Glomerular endothelial cell (primary cell): Measurements from ENCODE around the gene SIPA1L3. TPM values are rescaled to one million over a fixed set of nuclear protein-coding genes. Genes with fewer than 3 reads are reported as not detected.

ENCODE experiments used
- DNase-seq: peaks from one replicate; pipeline ENCODE4 v3.0.0-alpha.2; 2011; ENCODE audit warnings: low read depth, low spot score; ENCODE audit errors: extremely low read depth
- total RNA-seq: library from RNA; depleted of rRNA; stranded (reverse); fragments of >200 nt; gene quantifications from 2 replicates; pipeline ENCODE4 v1.2.3, GENCODE V29; 2015

The SIPA1L3 gene
- total RNA-seq, 1 donor from 2014 or later: 64.8 TPM

- no peak for DNase-seq
Measured at GRCh38 chr19:37975071-37975470, 68.1 kb downstream of the SIPA1L3 start.

- no peak for DNase-seq
Measured at GRCh38 chr19:37975596-37976515, 68.8 kb downstream of the SIPA1L3 start.

- no peak for DNase-seq
Measured at GRCh38 chr19:37977391-37977790, 70.4 kb downstream of the SIPA1L3 start.

- DNase-seq: peak; percentile 31
Measured at GRCh38 chr19:37977992-37978391, 71.0 kb downstream of the SIPA1L3 start.

GRCh38 chr19:37979547-37980082 lies 72.6 kb downstream of the SIPA1L3 start:
- DNase-seq: no peak

GRCh38 chr19:37980419-37981170 lies 73.6 kb downstream of the SIPA1L3 start:
- DNase-seq: no peak

- DNase-seq: no peak
Measured at GRCh38 chr19:37981785-37982475, 74.9 kb downstream of the SIPA1L3 start.

GRCh38 chr19:37982655-37983054 lies 75.6 kb downstream of the SIPA1L3 start:
- DNase-seq: no peak

- DNase-seq: no peak
Measured at GRCh38 chr19:37983153-37983552, 76.1 kb downstream of the SIPA1L3 start.

GRCh38 chr19:37983916-37984315 lies 76.9 kb downstream of the SIPA1L3 start:
- no peak for DNase-seq

GRCh38 chr19:37986048-37986750 lies 79.2 kb downstream of the SIPA1L3 start:
- DNase-seq: no peak

GRCh38 chr19:37987356-37988332 lies 80.6 kb downstream of the SIPA1L3 start:
- DNase-seq: no peak

- no peak for DNase-seq
Measured at GRCh38 chr19:37988758-37989635, 82.0 kb downstream of the SIPA1L3 start.

- no peak for DNase-seq
Measured at GRCh38 chr19:37989855-37990254, 82.8 kb downstream of the SIPA1L3 start.

- DNase-seq: no peak
Measured at GRCh38 chr19:37990362-37990761, 83.4 kb downstream of the SIPA1L3 start.

GRCh38 chr19:37991176-37991835 lies 84.3 kb downstream of the SIPA1L3 start:
- no peak for DNase-seq

- DNase-seq: no peak
Measured at GRCh38 chr19:37991841-37992248, 84.8 kb downstream of the SIPA1L3 start.

- DNase-seq: no peak
Measured at GRCh38 chr19:37992761-37993160, 85.8 kb downstream of the SIPA1L3 start.
